ENCODE data around the gene ACAP1.

The ACAP1 gene

DNA sequence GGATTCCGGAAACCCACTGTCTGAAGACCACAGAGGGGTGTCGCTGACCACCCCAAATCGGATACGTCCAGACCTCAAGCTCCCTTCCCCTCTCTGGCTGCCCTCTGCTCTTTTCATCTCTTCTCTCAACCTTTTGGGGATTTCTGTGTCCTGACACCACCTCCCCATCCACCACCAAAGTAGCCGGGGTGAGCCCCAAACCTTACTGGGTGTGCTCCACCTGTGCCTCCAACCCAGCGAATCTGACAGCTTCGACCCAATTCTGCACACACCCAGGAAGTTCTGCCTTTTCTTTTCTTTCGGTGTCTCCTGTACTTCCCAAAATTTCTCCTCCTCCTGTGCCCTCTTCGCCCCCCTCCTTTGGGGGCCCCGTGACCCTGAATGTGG, 16.2 kb downstream of the ACAP1 start:
- DNase-seq (ENCODE audit: low read depth): no peak
- TF ChIP-seq, protein P1, sequence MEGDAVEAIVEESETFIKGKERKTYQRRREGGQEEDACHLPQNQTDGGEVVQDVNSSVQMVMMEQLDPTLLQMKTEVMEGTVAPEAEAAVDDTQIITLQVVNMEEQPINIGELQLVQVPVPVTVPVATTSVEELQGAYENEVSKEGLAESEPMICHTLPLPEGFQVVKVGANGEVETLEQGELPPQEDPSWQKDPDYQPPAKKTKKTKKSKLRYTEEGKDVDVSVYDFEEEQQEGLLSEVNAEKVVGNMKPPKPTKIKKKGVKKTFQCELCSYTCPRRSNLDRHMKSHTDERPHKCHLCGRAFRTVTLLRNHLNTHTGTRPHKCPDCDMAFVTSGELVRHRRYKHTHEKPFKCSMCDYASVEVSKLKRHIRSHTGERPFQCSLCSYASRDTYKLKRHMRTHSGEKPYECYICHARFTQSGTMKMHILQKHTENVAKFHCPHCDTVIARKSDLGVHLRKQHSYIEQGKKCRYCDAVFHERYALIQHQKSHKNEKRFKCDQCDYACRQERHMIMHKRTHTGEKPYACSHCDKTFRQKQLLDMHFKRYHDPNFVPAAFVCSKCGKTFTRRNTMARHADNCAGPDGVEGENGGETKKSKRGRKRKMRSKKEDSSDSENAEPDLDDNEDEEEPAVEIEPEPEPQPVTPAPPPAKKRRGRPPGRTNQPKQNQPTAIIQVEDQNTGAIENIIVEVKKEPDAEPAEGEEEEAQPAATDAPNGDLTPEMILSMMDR (conservative IDR thresholded peaks at IDR 0.05; ENCODE audit: low read depth, low read length): peak; percentile 69
- peak overlapping the region; percentile 74 for H3K4me3 ChIP-seq (ENCODE audit: low read length)

DNA sequence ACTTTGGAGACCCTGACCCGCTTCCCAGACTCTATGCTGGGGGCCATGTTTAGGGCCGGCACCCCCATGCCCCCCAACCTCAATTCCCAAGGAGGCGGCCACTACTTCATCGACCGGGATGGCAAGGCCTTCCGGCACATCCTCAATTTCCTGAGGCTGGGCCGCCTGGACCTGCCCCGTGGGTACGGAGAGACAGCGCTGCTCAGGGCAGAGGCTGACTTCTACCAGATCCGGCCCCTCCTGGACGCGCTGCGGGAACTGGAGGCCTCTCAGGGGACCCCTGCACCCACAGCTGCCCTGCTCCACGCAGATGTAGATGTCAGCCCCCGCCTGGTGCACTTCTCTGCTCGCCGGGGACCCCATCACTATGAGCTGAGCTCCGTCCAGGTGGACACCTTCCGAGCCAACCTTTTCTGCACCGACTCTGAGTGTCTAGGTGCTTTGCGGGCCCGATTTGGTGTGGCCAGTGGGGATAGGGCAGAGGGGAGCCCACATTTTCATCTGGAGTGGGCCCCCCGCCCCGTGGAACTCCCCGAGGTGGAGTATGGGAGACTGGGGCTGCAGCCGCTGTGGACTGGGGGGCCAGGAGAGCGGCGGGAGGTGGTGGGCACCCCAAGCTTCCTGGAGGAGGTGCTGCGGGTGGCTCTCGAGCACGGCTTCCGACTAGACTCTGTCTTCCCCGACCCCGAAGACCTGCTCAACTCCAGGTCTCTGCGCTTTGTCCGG, 16.7 kb downstream of the ACAP1 start:
- no peak for DNase-seq (ENCODE audit: low read depth)
- TF ChIP-seq, protein P1 (conservative IDR thresholded peaks at IDR 0.05; ENCODE audit: low read depth, low read length): no peak
- peak overlapping the region; percentile 74 for H3K4me3 ChIP-seq (ENCODE audit: low read length)

DNA sequence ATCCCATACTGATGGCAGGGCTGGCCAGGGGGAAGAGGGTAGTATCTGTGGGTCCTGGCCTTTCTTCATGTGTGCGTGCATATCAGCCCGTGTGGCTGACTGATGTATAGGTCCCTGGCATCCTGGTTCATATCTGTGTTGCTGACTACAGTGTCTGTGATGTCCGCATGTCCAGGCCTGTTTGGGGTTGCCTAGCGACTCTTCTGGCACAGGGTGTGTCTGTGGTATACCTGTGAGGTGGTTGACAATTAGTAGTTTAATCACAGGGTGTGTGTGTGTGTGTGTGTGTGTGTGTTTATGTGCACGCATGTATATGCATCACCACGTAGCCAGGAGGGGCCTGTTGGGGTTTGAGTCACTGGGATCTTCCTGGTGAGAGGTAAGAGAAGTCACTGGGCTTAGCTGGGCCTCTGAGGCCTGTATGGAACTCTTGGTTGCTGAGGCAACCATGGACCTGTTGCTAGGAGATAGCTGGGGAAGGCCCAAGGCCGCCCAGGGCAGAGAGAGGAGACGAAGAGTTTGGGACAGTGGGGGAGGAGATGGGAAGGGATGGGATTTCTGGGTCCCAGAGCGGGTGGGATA, 18.0 kb downstream of the ACAP1 start:
- TF ChIP-seq, protein P1 (conservative IDR thresholded peaks at IDR 0.05; ENCODE audit: low read depth, low read length): no peak
- no peak overlapping the region for H3K4me3 ChIP-seq (ENCODE audit: low read length)
- no peak for DNase-seq (ENCODE audit: low read depth)

DNA sequence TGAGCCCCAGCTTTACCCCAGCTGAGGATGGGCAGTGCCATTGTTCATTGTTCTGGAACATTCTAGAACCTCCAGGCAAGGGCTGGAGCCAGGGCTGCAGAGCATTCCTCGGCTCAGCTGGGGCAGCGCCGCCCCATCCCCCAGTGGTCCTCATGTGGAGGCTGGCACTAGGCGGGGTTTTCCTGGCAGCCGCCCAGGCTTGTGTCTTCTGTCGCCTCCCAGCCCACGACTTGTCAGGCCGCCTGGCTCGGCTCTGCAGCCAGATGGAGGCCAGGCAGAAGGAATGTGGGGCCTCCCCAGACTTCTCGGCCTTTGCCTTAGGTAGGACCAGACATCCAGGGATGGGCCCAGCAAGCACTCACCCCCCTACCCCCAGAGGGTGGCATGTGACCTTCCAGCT, 18.7 kb downstream of the ACAP1 start, which contains the start of gene TMEM95:
Gene TMEM95 (plus strand): TSS at position 104 of the 400 bp plus-strand sequence. CDS start 49 bp downstream, at position 153.
- TF ChIP-seq, protein P1 (conservative IDR thresholded peaks at IDR 0.05; ENCODE audit: low read depth, low read length): no peak
- no peak for DNase-seq (ENCODE audit: low read depth)
- no peak within 1 kb of the TSS for H3K4me3 ChIP-seq (ENCODE audit: low read length)

DNA sequence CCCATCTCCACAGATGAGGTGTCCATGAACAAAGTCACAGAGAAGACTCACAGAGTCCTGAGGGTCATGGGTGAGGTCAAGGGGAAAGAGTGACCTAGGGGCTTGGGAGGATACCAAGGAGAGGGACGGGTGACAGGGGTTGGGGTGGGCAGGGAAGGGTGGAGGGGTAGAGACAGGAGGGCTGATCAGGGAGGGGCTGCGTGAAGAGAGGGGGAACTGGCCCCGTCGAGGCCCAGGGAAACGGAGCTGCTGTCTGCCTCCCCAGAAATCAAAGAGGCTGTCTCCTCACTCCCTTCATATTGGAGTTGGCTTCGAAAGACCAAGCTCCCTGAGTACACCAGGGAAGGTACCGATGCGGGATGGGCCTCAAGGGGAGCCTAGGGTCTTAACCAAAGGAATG, 19.2 kb downstream of the ACAP1 start:
- TF ChIP-seq, protein P1 (conservative IDR thresholded peaks at IDR 0.05; ENCODE audit: low read depth, low read length): no peak
- no peak overlapping the region for H3K4me3 ChIP-seq (ENCODE audit: low read length)
- DNase-seq (ENCODE audit: low read depth): no peak

DNA sequence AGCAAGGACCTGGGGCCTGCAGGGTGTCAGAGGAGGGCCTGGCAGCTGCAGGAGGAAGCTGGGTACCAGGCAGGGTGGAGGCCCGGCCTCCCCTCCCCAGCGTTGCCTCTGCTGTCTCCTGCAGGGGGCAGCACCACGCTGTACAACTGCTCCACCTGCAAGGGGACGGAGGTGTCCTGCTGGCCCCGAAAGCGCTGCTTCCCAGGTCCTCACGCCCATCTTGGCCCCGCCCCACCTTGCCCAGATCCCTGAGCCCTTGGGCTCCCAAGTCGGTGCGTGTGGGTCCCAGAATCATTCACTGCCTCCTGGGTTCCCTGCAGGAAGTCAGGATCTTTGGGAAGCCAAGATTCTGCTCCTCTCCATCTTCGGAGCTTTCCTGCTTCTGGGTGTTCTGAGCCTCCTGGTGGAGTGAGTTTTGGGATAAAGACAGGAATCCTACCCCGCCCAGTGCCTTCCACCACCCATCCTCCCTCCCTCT, 19.8 kb downstream of the ACAP1 start:
- no peak overlapping the region for H3K4me3 ChIP-seq (ENCODE audit: low read length)
- TF ChIP-seq, protein P1 (conservative IDR thresholded peaks at IDR 0.05; ENCODE audit: low read depth, low read length): peak; percentile 88
- DNase-seq (ENCODE audit: low read depth): no peak

DNA sequence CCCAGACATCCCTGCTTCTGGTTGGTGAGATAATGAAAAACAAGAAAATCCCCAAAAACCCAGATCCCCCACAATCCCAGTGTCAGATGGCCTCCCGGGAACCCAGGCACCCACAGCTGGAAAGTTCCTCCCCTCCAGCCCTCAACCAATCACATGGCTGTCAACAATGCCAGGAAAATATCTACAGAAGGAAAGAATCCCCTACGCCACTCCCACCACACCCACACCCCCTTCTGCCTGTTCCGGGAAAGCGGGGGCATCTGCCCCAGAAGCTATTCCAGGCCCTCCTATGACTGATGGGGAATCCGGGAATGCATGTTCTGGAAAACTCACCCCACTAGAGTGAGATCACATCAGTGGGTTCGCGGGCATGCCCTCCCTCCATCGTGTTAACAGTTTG, 20.4 kb downstream of the ACAP1 start:
- H3K4me3 ChIP-seq (ENCODE audit: low read length): no peak overlapping the region
- no peak for DNase-seq (ENCODE audit: low read depth)

More for the DNA sequence above, 20.4 kb downstream of the ACAP1 start:
- TF ChIP-seq, protein P1 (conservative IDR thresholded peaks at IDR 0.05; ENCODE audit: low read depth, low read length): no peak
